AG04450 (cell line): ENCODE results near the gene TAF8. TPM values are rescaled to one million over a fixed set of nuclear protein-coding genes. Genes with fewer than 3 reads are reported as not detected.
A peak's percentile ranks its signal among the peaks of the same experiment; 100 is the strongest.

Source experiments
- CTCF ChIA-PET: fragments of 300-600, 350-600 bp; formaldehyde crosslinking; extraction: SDS; loops from one replicate; lab custom pipeline; 2022; ENCODE audit warnings: antibody characterized with exemption, inconsistent platforms; lab: Charles Lee
- POLR2A ChIA-PET: fragments of 350-600 bp; formaldehyde crosslinking; extraction: SDS; loops from one replicate; lab custom pipeline; 2021; ENCODE audit warnings: antibody characterized with exemption, inconsistent platforms; lab: Yijun Ruan, JAX
- DNase-seq: peaks from one replicate; pipeline ENCODE4 v3.0.0-alpha.2; 2011; ENCODE audit warnings: low read depth, low spot score
- H3K27ac ChIP-seq: one replicate; pipeline ENCODE4 v1.5.1; 2012; ENCODE audit warnings: low read depth, low read length, control low read depth
- H3K27me3 ChIP-seq: one replicate; pipeline ENCODE4 v1.6.0; 2012; ENCODE audit warnings: low read length; ENCODE audit not compliant: control insufficient read depth, insufficient read depth
- H3K4me3 ChIP-seq: 2 replicates; pipeline ENCODE4 v1.5.1; 2011; ENCODE audit warnings: mild to moderate bottlenecking, low read depth, low read length, control low read depth
- H3K9me3 ChIP-seq: 2 replicates; pipeline ENCODE4 v1.5.1; 2012; ENCODE audit warnings: low read length; ENCODE audit not compliant: control insufficient read depth, insufficient read depth
- polyA plus RNA-seq: library from polyadenylated mRNA; depleted of rRNA; stranded (reverse); fragments of >200 nt; gene quantifications from 2 replicates; pipeline ENCODE4 v1.2.3, GENCODE V29; 2011
- TF ChIP-seq, protein P1 (sequence below): IDR thresholded peaks from 2 replicates; pipeline ENCODE4 v1.5.1; 2011; ENCODE audit warnings: low read depth, low read length, control low read depth, inconsistent platforms

TAF8 gene
- polyA plus RNA-seq, 1 experiment = 14.6 TPM

DNA sequence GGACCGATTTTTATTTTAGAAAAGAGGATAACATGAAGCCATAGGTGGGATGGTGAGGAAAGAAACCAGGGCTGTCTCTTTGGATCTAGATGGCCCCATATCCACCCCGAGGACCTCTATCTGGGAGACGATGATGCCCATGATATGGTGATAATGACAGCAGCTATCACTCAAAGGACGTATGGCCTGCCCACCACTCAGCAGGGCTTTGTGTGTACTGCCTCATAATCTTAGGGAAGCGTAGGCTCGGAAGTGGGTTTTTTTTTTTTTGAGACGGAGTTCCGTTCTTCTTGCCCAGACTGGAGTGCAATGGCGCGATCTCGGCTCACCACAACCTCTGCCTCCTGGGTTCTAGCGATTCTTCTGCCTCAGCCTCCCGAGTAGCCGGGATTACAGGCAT lies 8.2 kb upstream of the TAF8 start:
- H3K27me3 ChIP-seq = no peaks in the 10 kb centered on the region
- H3K4me3 ChIP-seq = no peak overlapping the region
- POLR2A ChIA-PET = interaction anchor here (0.6 to 1.6 kb wide), 3 partner anchors 92 to 254 kb away, joined by 4 to 5 read pairs (median 4); partner anchors contain the start of gene TOMM6
- TF ChIP-seq, protein P1, sequence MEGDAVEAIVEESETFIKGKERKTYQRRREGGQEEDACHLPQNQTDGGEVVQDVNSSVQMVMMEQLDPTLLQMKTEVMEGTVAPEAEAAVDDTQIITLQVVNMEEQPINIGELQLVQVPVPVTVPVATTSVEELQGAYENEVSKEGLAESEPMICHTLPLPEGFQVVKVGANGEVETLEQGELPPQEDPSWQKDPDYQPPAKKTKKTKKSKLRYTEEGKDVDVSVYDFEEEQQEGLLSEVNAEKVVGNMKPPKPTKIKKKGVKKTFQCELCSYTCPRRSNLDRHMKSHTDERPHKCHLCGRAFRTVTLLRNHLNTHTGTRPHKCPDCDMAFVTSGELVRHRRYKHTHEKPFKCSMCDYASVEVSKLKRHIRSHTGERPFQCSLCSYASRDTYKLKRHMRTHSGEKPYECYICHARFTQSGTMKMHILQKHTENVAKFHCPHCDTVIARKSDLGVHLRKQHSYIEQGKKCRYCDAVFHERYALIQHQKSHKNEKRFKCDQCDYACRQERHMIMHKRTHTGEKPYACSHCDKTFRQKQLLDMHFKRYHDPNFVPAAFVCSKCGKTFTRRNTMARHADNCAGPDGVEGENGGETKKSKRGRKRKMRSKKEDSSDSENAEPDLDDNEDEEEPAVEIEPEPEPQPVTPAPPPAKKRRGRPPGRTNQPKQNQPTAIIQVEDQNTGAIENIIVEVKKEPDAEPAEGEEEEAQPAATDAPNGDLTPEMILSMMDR = no peak
- no peaks in the 10 kb centered on the region for H3K9me3 ChIP-seq
- CTCF ChIA-PET = interaction anchor here (0.6 to 6.7 kb wide), 8 partner anchors 104 to 674 kb away, joined by 3 to 145 read pairs (median 18); partner anchors contain the start of genes BYSL, CCND3, MED20 and TOMM6
- no peak for DNase-seq
- no peak overlapping the region for H3K27ac ChIP-seq

DNA sequence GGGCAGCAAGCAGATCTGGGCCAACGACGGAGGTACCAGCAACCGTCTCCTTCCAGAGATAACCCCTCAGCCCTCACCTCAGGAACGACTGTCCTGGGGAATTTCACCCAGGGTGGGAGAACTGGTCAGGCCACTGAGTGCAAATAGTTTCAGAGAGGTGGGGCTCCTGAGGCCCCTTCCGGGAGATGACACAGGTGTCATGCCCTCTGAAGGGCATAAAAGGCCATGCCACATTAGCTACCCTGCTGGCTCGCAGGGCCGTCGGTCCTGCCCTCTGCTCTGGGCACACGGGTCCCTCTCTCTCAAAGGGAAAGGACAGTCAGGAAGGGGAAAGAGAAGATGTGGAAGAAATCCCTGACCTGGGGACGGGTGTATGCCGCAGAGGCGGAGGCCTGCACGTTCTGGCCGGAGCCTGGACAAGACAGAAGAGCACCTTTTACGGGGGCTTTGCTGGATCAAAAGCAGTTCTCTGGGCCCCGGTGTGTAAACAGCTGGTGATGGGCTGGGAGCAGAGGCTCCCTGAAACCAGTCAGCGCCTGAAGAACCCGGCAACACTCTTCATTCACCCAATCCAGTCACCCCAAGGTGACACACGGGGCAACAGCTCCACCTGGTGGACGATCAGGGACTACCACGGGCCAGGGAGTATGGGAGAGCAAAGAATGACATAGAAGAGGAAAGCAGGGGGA lies 6.4 kb upstream of the TAF8 start:
- Histone ChIP-seq H3K27me3 (no peaks in the 10 kb centered on the region), H3K9me3 (no peaks in the 10 kb centered on the region; the same call in 1 of the 2 replicates), H3K4me3 (no peak overlapping the region), H3K27ac (no peak overlapping the region)
- TF ChIP-seq, protein P1 = peak; percentile 99
- ChIA-PET POLR2A (interaction anchor here (1.6 to 2.5 kb wide), 3 partner anchors 104 to 149 kb away, joined by 3 to 6 read pairs (median 6); partner anchors contain the start of gene USP49), CTCF (interaction anchor here (0.5 to 6.7 kb wide), 49 partner anchors 8 to 528 kb away, joined by 3 to 145 read pairs (median 4); partner anchors contain the start of genes BYSL, CCND3, FRS3 and MED20)
- DNase-seq = no peak

DNA sequence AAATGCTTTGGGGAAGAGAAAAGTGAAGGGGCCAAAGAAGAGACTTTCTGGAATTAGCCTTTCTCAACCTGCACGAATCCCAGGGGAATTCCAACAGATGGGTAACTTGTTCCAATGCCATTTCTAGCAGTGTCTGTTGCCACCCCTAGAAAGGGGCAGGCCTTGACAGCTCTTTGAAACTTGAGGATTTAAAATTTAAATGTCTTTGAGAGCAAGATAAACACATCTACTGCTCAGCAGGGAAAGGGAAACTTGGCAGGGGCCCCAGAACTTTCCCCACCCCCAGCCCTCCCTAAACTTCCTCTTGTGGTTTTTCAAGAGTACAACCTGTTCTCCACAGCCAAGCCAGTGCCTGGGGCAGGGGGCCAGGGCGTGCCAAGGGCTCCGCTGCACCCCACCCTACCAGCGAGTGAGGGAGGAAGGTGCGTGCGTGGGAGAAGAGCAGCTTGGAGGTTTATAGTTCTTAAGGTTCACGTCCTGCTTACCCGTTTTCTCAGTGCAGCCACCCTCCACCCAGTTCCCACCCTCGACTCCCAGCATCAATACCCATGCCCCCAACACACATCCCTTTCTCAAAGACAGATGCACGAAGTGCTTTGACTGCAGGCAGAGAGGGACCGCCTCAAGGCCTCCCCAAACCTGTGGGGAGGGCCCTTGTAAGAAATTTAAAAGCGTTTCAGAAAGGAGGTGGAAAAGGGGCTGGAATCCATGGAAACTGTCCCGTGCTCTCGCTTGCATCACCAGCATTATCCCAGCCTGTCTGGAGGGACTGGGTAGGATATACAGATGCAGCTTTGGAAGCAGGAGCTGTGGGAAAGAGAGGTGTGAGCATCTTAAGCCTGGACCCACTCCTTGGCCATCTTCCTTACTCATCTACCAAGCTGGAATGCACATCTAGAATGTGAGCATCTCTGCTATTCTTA lies 4.5 kb upstream of the TAF8 start:
- POLR2A ChIA-PET = interaction anchor here (0.5 to 2.5 kb wide), 6 partner anchors 12 to 151 kb away, joined by 3 to 6 read pairs (median 3); partner anchors contain the start of genes MED20 and USP49

DNA sequence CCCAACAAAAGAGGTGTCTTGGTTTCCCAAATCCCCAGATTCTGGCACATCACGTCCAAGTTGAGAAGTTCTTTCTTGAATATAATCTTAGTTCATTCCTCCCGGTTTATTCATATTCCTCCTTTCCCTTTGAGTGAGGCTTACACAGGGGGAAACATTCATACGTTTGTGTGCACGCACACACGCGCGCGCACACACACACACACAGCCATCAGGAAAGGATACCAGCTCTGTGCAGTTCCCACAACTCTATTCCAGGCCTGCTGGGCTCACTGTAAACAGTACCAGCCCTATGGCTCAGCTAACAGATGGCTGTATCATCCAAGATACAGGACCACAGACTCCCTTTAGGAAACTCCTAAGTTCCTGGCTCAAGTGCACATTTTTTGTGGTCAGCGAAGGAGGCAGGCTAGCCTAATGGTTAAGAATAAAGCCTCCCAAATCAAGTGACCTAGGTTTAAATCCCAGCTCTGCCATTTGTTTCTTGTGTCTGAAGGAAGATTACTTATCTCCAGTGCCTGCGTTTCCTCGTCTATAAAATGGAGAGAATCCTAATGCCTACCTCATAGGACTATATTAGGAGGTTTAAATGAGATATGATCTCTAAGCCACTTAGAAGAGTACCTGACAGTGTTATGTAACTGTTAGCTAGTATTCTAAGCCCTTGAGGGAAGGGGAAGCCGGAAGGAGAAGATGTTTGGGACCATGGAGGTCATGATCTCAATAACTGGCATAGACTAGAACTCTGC lies 3.7 kb upstream of the TAF8 start:
- TF ChIP-seq, protein P1 = no peak
- no peak for DNase-seq
- POLR2A ChIA-PET = interaction anchor here (0.5 to 2.5 kb wide), 3 partner anchors 11 to 126 kb away, joined by 3 to 6 read pairs (median 3); partner anchors contain the start of gene MED20
- H3K27me3 ChIP-seq = no peaks in the 10 kb centered on the region
- CTCF ChIA-PET = interaction anchor here (0.6 to 5.9 kb wide), 7 partner anchors 111 to 260 kb away, joined by 3 to 60 read pairs (median 5); partner anchors contain the start of genes BYSL, MED20 and TOMM6
- no peak overlapping the region for H3K4me3 ChIP-seq
- H3K9me3 ChIP-seq = peaks cover 5% of the 10 kb centered on the region; the same call in 1 of the 2 replicates
- H3K27ac ChIP-seq = peak overlapping the region; percentile 70

More for the DNA sequence above, 4.5 kb upstream of the TAF8 start:
- peak overlapping the region; percentile 70 for H3K27ac ChIP-seq
- TF ChIP-seq, protein P1 = no peak
- H3K9me3 ChIP-seq = peaks cover 5% of the 10 kb centered on the region; the same call in 1 of the 2 replicates
- DNase-seq = no peak
- no peaks in the 10 kb centered on the region for H3K27me3 ChIP-seq
- CTCF ChIA-PET = interaction anchor here (0.6 to 6.7 kb wide), 13 partner anchors 80 to 339 kb away, joined by 3 to 145 read pairs (median 10); partner anchors contain the start of genes BYSL, CCND3, MED20 and TOMM6
- peak overlapping the region; percentile 46 for H3K4me3 ChIP-seq
